COR-L47 (cell line): ENCODE measurements around the gene DHDDS.

ENCODE experiments used
- DNase-seq: peaks from one replicate; lab custom pipeline; 2025; lab: John Stamatoyannopoulos, UW

Gene DHDDS

GRCh38 chr1:26418865-26419349, 13.2 kb upstream of the DHDDS start:
- DNase-seq, result no peak

GRCh38 chr1:26419494-26419893, 12.6 kb upstream of the DHDDS start:
- no peak for DNase-seq

- DNase-seq, result no peak
Observed at GRCh38 chr1:26429721-26430120, 2.4 kb upstream of the DHDDS start.

DNA sequence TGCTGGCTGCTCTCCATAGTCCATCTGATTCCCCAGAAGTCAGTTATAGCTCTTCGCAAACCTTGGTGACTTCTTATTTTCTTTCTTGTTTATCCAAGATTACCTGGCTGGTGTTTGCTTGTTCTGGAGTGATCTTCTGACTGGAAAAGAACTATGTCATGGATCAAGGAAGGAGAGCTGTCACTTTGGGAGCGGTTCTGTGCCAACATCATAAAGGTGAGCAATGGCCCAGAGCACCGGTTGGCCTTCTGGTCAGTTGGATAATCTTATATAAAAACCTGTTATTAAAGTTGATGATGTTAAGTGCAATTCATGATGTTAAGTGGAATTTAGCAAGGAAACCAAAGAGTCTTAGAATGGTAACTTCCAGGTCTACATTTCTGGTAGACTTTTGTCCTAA, 672 bp downstream of the DHDDS start:
- no peak for DNase-seq

- DNase-seq, result no peak
Observed at GRCh38 chr1:26434161-26434752, 2.1 kb downstream of the DHDDS start.

GRCh38 chr1:26438041-26438440, 5.9 kb downstream of the DHDDS start:
- no peak for DNase-seq

DNA sequence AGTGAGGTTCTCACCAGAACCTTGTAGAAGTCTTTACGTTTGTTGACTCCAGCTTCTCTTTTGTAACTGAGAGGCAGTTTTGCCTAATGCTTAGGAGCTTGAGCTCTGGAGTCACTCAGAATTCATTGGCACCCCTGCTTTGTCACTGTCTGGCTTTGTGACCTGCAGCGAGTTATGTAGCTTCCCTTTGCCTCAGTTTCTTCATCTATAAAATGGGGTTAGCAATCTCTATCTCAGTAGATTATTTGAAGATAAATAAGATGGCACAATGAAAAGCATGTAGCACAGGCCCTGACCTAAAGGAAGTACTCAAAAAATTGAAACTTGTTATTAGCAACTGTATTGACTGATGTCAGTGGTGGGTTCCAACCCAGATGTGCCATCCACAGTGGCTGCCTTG, 8.1 kb downstream of the DHDDS start:
- no peak for DNase-seq

DNA sequence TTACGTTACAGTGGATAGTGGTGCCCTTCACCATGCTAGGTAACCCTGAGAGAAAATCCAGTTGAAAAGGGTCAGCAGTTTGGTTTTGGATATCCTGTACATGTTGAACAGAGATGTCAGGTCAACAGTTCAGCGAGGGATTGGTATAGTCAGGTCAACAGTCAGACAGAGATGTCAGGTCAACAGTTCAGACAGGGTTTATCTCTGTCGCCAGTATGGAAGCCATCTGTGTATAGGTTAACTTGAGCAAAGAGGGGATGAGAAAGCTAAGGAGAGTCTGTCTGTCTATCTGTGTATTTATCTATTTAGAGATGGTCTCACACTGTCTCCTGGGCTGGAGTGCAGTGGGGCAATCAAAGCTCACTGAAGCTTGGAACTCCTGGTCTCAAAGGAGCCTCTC, 17.7 kb downstream of the DHDDS start:
- no peak for DNase-seq

- no peak for DNase-seq
Observed at GRCh38 chr1:26450908-26451307, 18.8 kb downstream of the DHDDS start.

GRCh38 chr1:26452459-26453183, 20.5 kb downstream of the DHDDS start:
- no peak for DNase-seq

- no peak for DNase-seq
Observed at GRCh38 chr1:26459148-26459547, 27.0 kb downstream of the DHDDS start.

DNA sequence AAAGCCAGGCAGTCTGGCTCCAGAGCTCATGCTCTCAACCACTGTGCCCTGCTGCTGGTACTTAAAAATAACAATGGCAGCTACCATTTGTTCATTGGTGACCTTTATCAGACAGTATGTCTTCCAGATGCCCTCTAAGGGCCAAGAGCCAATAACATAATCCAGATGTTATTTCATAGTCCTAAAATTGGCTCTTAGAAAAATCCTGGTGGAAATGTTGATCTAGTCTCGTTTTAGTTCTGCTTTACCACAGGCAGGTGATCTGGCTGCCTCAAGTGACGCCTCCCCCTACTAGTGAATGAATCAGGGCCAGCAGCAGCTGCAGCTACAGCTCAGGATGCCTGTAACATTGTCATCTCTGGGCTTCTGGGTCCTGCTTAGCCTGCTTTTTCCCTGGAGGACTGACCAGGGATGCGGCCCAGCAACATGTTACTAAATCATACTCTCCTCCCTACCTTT, 27.5 kb downstream of the DHDDS start:
- no peak for DNase-seq

DNA sequence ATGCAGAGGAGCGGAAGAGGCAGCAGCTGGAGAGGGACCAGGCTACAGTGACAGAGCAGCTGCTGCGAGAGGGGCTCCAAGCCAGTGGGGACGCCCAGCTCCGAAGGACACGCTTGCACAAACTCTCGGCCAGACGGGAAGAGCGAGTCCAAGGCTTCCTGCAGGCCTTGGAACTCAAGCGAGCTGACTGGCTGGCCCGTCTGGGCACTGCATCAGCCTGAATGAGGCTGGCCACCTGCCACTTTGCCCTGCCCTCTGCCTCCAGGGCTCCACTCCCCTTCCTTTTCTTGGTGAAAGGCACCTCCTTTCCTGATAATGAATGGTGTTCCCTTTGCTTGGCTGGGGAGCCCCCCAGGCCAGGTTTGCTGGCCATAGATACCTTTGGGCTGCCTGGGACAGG, 36.8 kb downstream of the DHDDS start:
- DNase-seq, result peak; percentile 37

- peak; percentile 94 for DNase-seq
Observed at GRCh38 chr1:26469558-26469957, 37.4 kb downstream of the DHDDS start.

GRCh38 chr1:26470878-26471497, 38.9 kb downstream of the DHDDS start:
- no peak for DNase-seq

DNA sequence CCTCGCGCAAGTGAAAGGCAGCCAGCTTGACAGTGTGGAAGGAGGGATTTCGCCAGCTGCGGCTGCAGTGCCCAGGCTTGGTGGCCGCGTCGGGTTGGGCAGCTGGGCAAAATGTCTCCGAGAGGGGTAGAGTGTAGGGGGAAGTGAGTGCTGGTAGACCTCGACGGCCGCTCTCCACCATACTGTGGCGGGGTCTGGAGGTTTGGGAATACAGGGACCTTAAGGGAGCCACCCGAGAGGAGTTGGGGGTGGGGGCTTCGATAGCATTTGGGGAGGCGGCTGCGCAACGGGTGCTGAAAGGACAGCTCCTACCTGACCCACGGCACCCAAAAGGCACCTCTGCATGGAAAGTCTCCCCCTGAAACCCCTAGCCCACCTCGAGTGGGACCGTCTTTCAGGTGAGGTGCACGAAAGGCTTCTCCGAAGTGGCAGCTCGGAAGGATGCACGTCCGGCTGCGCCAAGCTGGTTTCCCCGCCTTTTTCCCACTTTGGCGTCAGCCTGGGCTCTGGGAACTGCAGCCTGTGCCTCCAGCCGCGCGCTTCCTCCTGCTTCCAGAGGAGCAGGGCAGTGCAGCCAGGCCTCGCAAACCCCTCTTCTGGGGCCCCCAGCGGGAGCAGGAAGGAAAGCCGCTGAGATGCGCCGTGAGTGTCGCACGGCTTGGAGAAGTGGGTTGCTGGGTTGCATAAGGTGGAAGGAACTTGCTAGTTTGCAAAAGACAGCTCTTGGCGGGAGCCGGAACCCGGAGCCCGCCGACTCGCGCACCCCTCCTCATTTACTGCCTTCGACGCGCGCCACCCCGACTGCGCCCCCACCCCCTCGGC, 39.6 kb downstream of the DHDDS start:
- peak; percentile 81 for DNase-seq

DNA sequence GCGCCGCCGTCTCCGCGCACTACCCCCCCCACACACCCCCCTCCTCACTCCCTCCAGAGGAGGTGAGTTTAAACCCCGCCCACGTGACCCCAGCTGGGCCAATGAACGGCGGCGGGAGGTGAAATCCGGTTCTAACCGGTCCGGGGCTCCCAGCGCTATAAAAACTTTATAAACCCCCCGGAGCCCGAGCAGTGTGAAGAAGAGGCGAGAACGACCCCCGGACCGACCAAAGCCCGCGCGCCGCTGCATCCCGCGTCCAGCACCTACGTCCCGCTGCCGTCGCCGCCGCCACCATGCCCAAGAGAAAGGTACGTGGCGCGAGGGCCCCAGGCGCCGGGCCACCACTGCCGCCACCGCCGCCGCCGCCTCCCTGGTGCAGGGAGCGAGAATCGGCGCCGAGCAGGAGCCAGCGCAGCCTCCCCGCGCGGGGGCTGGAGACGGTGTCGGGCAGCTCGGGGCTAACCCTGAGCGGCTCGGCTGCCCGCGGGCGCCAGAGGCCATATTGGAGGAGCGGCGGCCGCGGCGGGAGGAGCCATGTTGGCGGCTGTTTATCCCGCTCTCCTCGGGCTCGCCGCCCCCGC, 40.3 kb downstream of the DHDDS start, which contains the start of gene HMGN2:
Gene HMGN2 (plus strand): TSS at position 121 of the 581 bp plus-strand sequence. CDS start 173 bp downstream, at position 294.
- DNase-seq, result peak; percentile 98

DNA sequence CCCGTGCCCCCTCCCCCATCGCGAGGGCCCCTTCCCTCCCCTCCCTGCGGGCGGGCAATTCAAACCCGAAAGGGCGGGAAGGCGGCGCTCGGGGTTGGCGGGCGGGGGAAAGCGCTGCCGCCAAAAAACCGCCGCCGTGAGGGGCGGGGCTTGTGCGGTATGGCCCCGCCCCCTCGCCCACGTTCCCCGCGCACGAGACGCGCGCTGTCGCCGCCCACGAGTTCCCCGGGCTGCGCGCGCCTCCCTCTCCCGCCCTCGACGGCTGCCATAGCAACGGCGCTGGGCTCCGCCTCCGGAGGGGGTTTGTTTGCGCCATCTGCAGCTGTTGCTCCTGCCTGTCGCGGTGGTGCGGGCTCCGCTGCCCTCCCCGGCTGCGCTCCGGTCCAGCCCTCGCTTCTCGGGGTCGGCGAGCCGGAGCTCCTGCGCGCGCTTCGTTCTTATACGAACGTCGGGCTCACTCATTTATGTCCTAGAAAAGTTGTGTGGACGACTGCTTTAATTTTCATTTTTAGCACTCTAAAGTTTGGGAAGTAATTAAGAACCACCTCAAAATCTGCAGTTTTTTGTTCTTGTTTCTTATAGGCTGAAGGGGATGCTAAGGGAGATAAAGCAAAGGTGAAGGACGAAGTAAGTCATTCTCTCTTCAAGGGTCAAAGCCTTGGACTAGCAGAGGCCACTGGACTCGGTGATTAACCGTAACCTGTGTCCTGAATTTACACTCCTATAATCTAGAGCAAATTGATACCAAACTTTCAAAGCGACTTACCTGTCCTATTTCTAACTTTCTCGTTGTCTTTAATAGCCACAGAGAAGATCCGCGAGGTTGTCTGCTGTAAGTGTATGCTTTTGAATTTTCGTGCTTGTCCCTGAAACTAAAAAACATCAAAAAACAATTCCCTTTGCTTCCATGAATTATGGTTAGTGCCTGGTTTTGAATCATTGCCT, 41.1 kb downstream of the DHDDS start:
- peak; percentile 92 for DNase-seq

DNA sequence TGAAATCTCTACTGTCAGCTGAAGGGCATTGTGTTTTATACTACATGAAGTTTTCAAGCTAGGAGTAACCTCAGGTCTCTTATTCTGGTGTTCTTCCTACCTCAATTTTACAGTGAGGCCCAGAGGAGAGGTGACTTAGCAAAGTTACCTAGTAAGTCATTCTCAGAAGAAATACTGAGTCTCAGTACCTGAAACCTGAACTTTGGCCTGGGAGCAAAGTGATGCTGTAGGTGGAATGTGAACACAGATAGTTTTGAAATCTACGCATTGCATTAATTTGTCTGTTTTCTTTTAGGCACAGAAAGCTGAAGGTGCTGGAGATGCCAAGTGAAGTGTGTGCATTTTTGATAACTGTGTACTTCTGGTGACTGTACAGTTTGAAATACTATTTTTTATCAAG, 42.7 kb downstream of the DHDDS start:
- DNase-seq, result no peak

GRCh38 chr1:26475989-26476388, 43.9 kb downstream of the DHDDS start:
- no peak for DNase-seq

GRCh38 chr1:26476958-26477357, 44.8 kb downstream of the DHDDS start:
- no peak for DNase-seq
